ENCODE results near the gene COL4A2.

Gene COL4A2

DNA sequence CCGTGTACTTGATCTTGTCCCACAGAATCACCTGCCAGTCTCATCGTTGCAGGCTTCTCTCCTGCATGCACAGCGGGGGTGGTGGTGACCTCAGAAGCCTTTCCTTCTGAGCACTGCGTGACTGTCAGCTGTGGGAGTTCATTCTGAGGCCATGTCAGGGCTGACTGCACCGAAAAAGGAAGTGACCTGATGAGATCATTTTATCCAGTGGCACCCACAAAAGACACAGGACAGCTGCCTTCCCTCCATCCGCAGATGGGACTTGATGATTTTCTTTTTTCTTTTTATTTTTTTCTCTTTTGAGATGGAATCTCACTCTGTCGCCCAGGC lies 164.7 kb downstream of the COL4A2 start:
- H3K4me3 ChIP-seq (ENCODE audit: low read depth, low read length) = no peak overlapping the region
- no peaks in the 10 kb centered on the region for H3K4me1 ChIP-seq (ENCODE audit: control insufficient read depth, insufficient read depth, low read length)
- ChIA-PET POLR2A (no interaction called here), CTCF (no interaction called here)
- peaks cover 0 to 33% of the 10 kb centered on the region in 2 experiments; a peak in 1 of 3 replicates for H3K36me3 ChIP-seq (ENCODE audit: control insufficient read depth in 2 of 2, insufficient read depth in 1 of 2, low read length in 2 of 2)
- H3K9me3 ChIP-seq (ENCODE audit: control insufficient read depth, insufficient read depth, low read depth, low read length) = no peaks in the 10 kb centered on the region
- TF ChIP-seq ZBTB44 (tag by site-specific recombination; IDR thresholded peaks at IDR 0.05) = no peak
- TF ChIP-seq ZBTB17 (tag by site-specific recombination; IDR thresholded peaks at IDR 0.05) = 0 out of 2 replicates have a peak, but pooled peaks have one; percentile 18
- TF ChIP-seq ZNF18 (tag by site-specific recombination; IDR thresholded peaks at IDR 0.05) = no peak
- TF ChIP-seq ZNF266 (tag by site-specific recombination; IDR thresholded peaks at IDR 0.05; ENCODE audit: low read depth) = no peak
- TF ChIP-seq ZBTB11 (tag by site-specific recombination; conservative IDR thresholded peaks at IDR 0.05; ENCODE audit: low read depth) = no peak
- TF ChIP-seq ZNF707 (tag by site-specific recombination; IDR thresholded peaks at IDR 0.05) = no peak
- no peak for TF ChIP-seq ZNF658 (tag by site-specific recombination; IDR thresholded peaks at IDR 0.05)
- TF ChIP-seq ZNF670 (tag by site-specific recombination; IDR thresholded peaks at IDR 0.05; ENCODE audit: low read depth) = no peak
- TF ChIP-seq HOXD13 (CRISPR knock-in tag; IDR thresholded peaks at IDR 0.05; ENCODE audit: borderline replicate concordance) = no peak
- TF ChIP-seq BCL6B (tag by site-specific recombination; IDR thresholded peaks at IDR 0.05) = no peak
- TF ChIP-seq ZNF629 (tag by site-specific recombination; IDR thresholded peaks at IDR 0.05) = 0 out of 2 replicates have a peak, but pooled peaks have one; percentile 13
- no peak for TF ChIP-seq ZNF23 (tag by site-specific recombination; IDR thresholded peaks at IDR 0.05; ENCODE audit: borderline replicate concordance)
- no peak for TF ChIP-seq ELK4 (IDR thresholded peaks at IDR 0.05; ENCODE audit: borderline replicate concordance, low read depth, low read length)
- H3K27ac ChIP-seq (ENCODE audit: extremely low read depth, low read depth, low read length) = no peak overlapping the region

GRCh38 chr13:110472904-110473563 lies 165.9 kb downstream of the COL4A2 start:
- TF ChIP-seq ZNF776 (tag by site-specific recombination; IDR thresholded peaks at IDR 0.05; ENCODE audit: borderline replicate concordance) = no peak
- TF ChIP-seq ZNF248 (tag by site-specific recombination; IDR thresholded peaks at IDR 0.05) = no peak
- TF ChIP-seq ZNF366 (tag by site-specific recombination; conservative IDR thresholded peaks at IDR 0.05) = no peak
- TF ChIP-seq ZNF623 (tag by site-specific recombination; IDR thresholded peaks at IDR 0.05) = no peak
- TF ChIP-seq ZNF449 (tag by site-specific recombination; IDR thresholded peaks at IDR 0.05) = peak; percentile 87
- no peak for TF ChIP-seq ZNF433 (tag by site-specific recombination; IDR thresholded peaks at IDR 0.05; ENCODE audit: low read depth)
- POLR2A ChIA-PET = no interaction called here
- no peaks in the 10 kb centered on the region for H3K9me3 ChIP-seq (ENCODE audit: control insufficient read depth, insufficient read depth, low read depth, low read length)
- H3K4me3 ChIP-seq (ENCODE audit: low read depth, low read length) = no peak overlapping the region
- H3K27ac ChIP-seq (ENCODE audit: extremely low read depth, low read depth, low read length) = no peak overlapping the region
- CTCF ChIA-PET = interaction anchor here (0.8 kb wide), 1 partner anchor 15 kb away, joined by 3 read pairs; no protein-coding TSS in a partner anchor
- H3K4me1 ChIP-seq (ENCODE audit: control insufficient read depth, insufficient read depth, low read length) = no peaks in the 10 kb centered on the region
- H3K36me3 ChIP-seq (ENCODE audit: control insufficient read depth in 2 of 2, insufficient read depth in 1 of 2, low read length in 2 of 2) = peaks cover 0 to 27% of the 10 kb centered on the region in 2 experiments; a peak in 1 of 3 replicates
